PC-9 (cell line): ENCODE data around the gene SDK2. TPM values are rescaled to one million over a fixed set of nuclear protein-coding genes. Genes with fewer than 3 reads are reported as not detected.

ENCODE experiments used
- BruUV-seq: library from RNA; stranded (reverse); fragments of 400-500 nt; replicated peaks from 2 replicates; lab custom pipeline; 2021; lab: Mats Ljungman, UMichigan
- CTCF ChIA-PET: fragments of 300-600 bp; sonication (Branson Sonifier 250); formaldehyde crosslinking; loops from one replicate; lab custom pipeline; 2022; ENCODE audit warnings: antibody characterized with exemption; lab: Charles Lee
- POLR2A ChIA-PET: fragments of 300-600 bp; sonication (Branson Sonifier 250); formaldehyde crosslinking; loops from one replicate; lab custom pipeline; 2022; ENCODE audit warnings: antibody characterized with exemption; ENCODE audit not compliant: unreplicated experiment; lab: Charles Lee
- DNase-seq, 2 experiments: peaks; one replicate each; pipeline versions ENCODE4 v3.0.0 to v3.0.0-alpha.2; 2015 to 2022; ENCODE audit warnings: mixed read lengths in 1 of 2
- H2AFZ ChIP-seq: fragments of 200-600 bp; sonication (generic); 2 replicates; pipeline ENCODE4 v1.8.1; 2017; ENCODE audit warnings: antibody characterized with exemption
- H3F3A ChIP-seq: fragments of 200-600 bp; sonication (generic); 2 replicates; pipeline ENCODE4 v1.8.1; 2017; ENCODE audit warnings: antibody characterized with exemption, mild to moderate bottlenecking, low read depth; ENCODE audit not compliant: insufficient read depth
- H3K27ac ChIP-seq: fragments of 200-600 bp; sonication (generic); 2 replicates; pipeline ENCODE4 v1.6.1; 2016; ENCODE audit warnings: mixed run types
- H3K27me3 ChIP-seq: fragments of 200-600 bp; sonication (generic); 2 replicates; pipeline ENCODE4 v1.6.1; 2016; ENCODE audit warnings: low read depth, mixed run types; ENCODE audit not compliant: insufficient read depth
- H3K36me3 ChIP-seq: fragments of 200-600 bp; sonication (generic); 2 replicates; pipeline ENCODE4 v1.6.1; 2016; ENCODE audit warnings: low read depth, mixed run types
- H3K4me1 ChIP-seq: fragments of 200-600 bp; sonication (generic); replicated peaks from 2 replicates; pipeline ENCODE4 v1.6.1; 2016; ENCODE audit warnings: mixed run types; ENCODE audit not compliant: insufficient read depth
- H3K4me2 ChIP-seq: fragments of 200-600 bp; sonication (generic); 2 replicates; pipeline ENCODE4 v1.6.1; 2017; ENCODE audit warnings: mixed run types
- H3K4me3 ChIP-seq: fragments of 200-600 bp; sonication (generic); 2 replicates; pipeline ENCODE4 v1.6.1; 2016; ENCODE audit warnings: mixed run types
- H3K79me2 ChIP-seq: fragments of 200-600 bp; sonication (generic); 2 replicates; pipeline ENCODE4 v1.6.1; 2017; ENCODE audit warnings: low read depth, mixed run types
- H3K9me2 ChIP-seq: fragments of 200-600 bp; sonication (generic); 2 replicates; pipeline ENCODE4 v1.8.1; 2017; ENCODE audit warnings: mild to moderate bottlenecking; ENCODE audit not compliant: insufficient read depth
- H3K9me3 ChIP-seq: fragments of 200-600 bp; sonication (generic); 2 replicates; pipeline ENCODE4 v1.8.1; 2016; ENCODE audit warnings: low read depth; ENCODE audit not compliant: insufficient read depth
- H4K20me1 ChIP-seq: fragments of 200-600 bp; sonication (generic); 2 replicates; pipeline ENCODE4 v1.8.1; 2017; ENCODE audit not compliant: insufficient read depth
- CTCF ChIP-seq: fragments of 200-600 bp; sonication (generic); conservative IDR thresholded peaks from 2 replicates; pipeline ENCODE4 v1.6.1; 2017; ENCODE audit warnings: mixed run types, antibody characterized with exemption, mild to moderate bottlenecking, moderate library complexity
- EZH2 ChIP-seq: fragments of 200-600 bp; sonication (generic); IDR thresholded peaks from 2 replicates; pipeline ENCODE4 v1.8.0; 2017; ENCODE audit warnings: antibody characterized with exemption, low read depth
- intact Hi-C: fragments of 100-400 bp; cut with micrococcal nuclease; formaldehyde crosslinking; loops from one replicate; pipeline ENCODE4 v1.10.0; 2022; ENCODE audit not compliant: unreplicated experiment
- total RNA-seq: library from RNA; stranded (reverse); gene quantifications from 2 replicates; pipeline ENCODE4 v1.2.3, GENCODE V29; 2021

SDK2 gene
- total RNA-seq, 1 experiment from 2014 or later = 0.04 TPM

- BruUV-seq = no TSS peak
- TF ChIP-seq CTCF (no peak), EZH2 (no peak)
- Histone ChIP-seq H3K9me3 (no peaks in the 10 kb centered on the region), H3K4me1 (peaks cover 11% of the 10 kb centered on the region), H3K9me2 (no peaks in the 10 kb centered on the region), H4K20me1 (no peaks in the 10 kb centered on the region), H3K36me3 (no peaks in the 10 kb centered on the region), H3K79me2 (no peaks in the 10 kb centered on the region), H3K4me2 (no peak overlapping the region), H3K4me3 (no peak overlapping the region), H3F3A (no peaks in the 10 kb centered on the region), H3K27ac (no peak overlapping the region), H3K27me3 (no peaks in the 10 kb centered on the region), H2AFZ (no peak overlapping the region)
- POLR2A ChIA-PET = no interaction called here
- DNase-seq = no peak
- intact Hi-C loops = no loop called here
- CTCF ChIA-PET = interaction anchor here (0.6 kb wide), 2 partner anchors 27 to 69 kb away, joined by 3 to 8 read pairs; no protein-coding TSS in a partner anchor
Measured at GRCh38 chr17:73362697-73363096, 281.5 kb downstream of the SDK2 start.

- no peak overlapping the region for H2AFZ ChIP-seq
- intact Hi-C loops = loop anchor here (1.0 to 2.0 kb wide), 2 partner anchors 16 to 49 kb away; partner anchors contain the start of gene CDC42EP4
- POLR2A ChIA-PET = no interaction called here
Measured at GRCh38 chr17:73360961-73361761, 283.1 kb downstream of the SDK2 start.

GRCh38 chr17:73359987-73360410 lies 284.2 kb downstream of the SDK2 start:
- no peaks in the 10 kb centered on the region for H3K36me3 ChIP-seq
- H3K4me3 ChIP-seq = no peak overlapping the region
- H3K4me2 ChIP-seq = peak overlapping the region; percentile 48
- peaks cover 11% of the 10 kb centered on the region for H3K4me1 ChIP-seq
- no peaks in the 10 kb centered on the region for H3K79me2 ChIP-seq
- H3K27ac ChIP-seq = no peak overlapping the region
- H3K9me2 ChIP-seq = no peaks in the 10 kb centered on the region
- no TSS peak for BruUV-seq
- DNase-seq = peak; percentile 76 to 87
- no peak overlapping the region for H2AFZ ChIP-seq
- ChIA-PET POLR2A (interaction anchor here (0.5 to 0.7 kb wide), 5 partner anchors 49 to 886 kb away, joined by 3 to 14 read pairs (median 7); no protein-coding TSS in a partner anchor), CTCF (interaction anchor here (0.6 to 1.4 kb wide), 4 partner anchors 10 to 93 kb away, joined by 3 to 9 read pairs (median 4); no protein-coding TSS in a partner anchor)
- intact Hi-C loops = loop anchor here (1.0 to 2.0 kb wide), 2 partner anchors 15 to 48 kb away; partner anchors contain the start of gene CDC42EP4
- H4K20me1 ChIP-seq = no peaks in the 10 kb centered on the region
- H3K9me3 ChIP-seq = no peaks in the 10 kb centered on the region
- no peaks in the 10 kb centered on the region for H3K27me3 ChIP-seq
- H3F3A ChIP-seq = 0 out of 2 replicates have a peak, but pooled peaks cover 7% of the 10 kb centered on the region
- TF ChIP-seq CTCF (no peak; the same call in 1 of the 2 replicates), EZH2 (no peak)

More at GRCh38 chr17:73360961-73361761, 283.1 kb downstream of the SDK2 start:
- TF ChIP-seq EZH2 (no peak), CTCF (no peak)
- H3K4me2 ChIP-seq = no peak overlapping the region
- no peaks in the 10 kb centered on the region for H3F3A ChIP-seq
- CTCF ChIA-PET = no interaction called here
- H3K27me3 ChIP-seq = no peaks in the 10 kb centered on the region
- DNase-seq = no peak
- no peaks in the 10 kb centered on the region for H3K9me2 ChIP-seq
- no peaks in the 10 kb centered on the region for H3K79me2 ChIP-seq
- no peaks in the 10 kb centered on the region for H3K36me3 ChIP-seq
- BruUV-seq = no TSS peak
- H4K20me1 ChIP-seq = no peaks in the 10 kb centered on the region
- no peak overlapping the region for H3K4me3 ChIP-seq
- peaks cover 11% of the 10 kb centered on the region for H3K4me1 ChIP-seq
- H3K27ac ChIP-seq = no peak overlapping the region
- no peaks in the 10 kb centered on the region for H3K9me3 ChIP-seq
